Endometrial microvascular endothelial cells (primary cell): ENCODE data around the gene PDSS2. TPM values are rescaled to one million over a fixed set of nuclear protein-coding genes. Genes with fewer than 3 reads are reported as not detected.
"Not testable (repeated sequence)": the region's sequence is repeated elsewhere in the genome, so short reads cannot be mapped to it uniquely, and the experiment has no call there.

Source experiments
- in situ Hi-C: cut with HindIII; loops from 2 replicates; pipeline ENCODE4 v1.10.0; 2017; ENCODE audit warnings: low sequenced_read_pairs, low pct_unique_long_range_greater_than_20kb; ENCODE audit errors: inconsistent ontology term
- total RNA-seq: library from RNA; depleted of rRNA; stranded (reverse); fragments of >200 nt; gene quantifications from one replicate; pipeline ENCODE4 v1.2.3, GENCODE V29; 2015; ENCODE audit errors: inconsistent ontology term

Gene PDSS2
- total RNA-seq, 1 donor from 2014 or later: 9.5 TPM

DNA sequence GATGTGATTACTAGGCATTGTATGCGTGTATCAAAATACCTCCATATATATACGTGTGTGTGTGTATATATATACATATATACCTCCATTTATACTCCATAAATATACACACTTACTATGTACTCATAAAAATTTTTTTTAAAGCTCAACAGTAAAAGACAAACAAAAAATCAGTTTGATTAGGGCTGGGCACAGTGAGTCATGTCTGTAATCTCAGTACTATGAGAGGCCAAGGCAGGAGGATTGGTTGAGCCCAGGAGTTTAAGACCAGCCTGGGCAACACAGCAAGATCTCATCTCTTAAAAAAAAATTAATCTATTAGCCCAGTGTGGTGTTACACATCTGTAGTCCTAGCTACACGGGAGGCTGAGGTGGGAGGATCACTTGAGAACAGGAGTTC lies 24.6 kb downstream of the PDSS2 start:
- in situ Hi-C loops: no loop called here

DNA sequence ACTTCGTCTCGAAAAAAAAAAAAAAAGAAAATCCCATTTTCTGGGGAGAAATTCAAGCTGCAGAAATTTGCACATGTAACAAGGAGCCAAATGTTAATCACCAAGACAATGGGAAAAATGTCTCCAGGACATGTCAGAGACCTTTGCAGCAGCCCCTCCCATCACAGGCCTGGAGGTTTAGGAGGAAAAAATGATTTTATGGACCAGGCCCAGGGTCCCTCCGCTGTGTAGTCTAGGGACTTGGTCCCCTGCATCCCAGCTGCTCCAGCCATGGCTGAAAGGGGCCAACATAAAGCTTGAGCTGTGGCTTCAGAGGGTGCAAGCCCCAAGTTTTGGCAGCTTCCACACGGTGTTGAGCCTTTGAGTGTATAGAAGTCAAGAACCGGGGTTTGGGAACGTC lies 33.4 kb downstream of the PDSS2 start:
- in situ Hi-C loops: not testable (repeated sequence)

DNA sequence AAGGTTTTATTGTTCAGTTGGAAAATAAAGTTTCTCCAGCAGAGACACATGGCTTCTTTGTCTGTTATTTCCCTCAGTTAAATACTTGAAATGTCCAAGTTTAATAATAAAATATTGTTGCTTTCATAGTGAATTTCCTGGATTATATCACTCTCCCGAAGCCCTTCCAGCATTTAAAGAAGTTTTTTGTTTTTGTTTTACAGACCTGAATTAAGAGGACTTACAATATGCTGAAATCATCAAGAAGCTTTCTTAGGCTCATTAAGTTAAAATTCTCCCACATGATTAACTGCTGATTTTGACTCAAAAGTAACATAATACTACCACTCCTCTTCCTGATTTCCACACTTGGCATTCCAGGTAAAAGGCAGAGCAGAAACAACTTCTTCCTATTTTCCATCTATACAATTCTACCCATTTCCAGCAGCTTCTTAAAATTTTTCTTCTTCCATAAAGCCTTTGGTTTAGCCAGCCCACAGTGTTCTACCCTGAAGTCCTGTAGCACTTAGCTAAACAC lies 35.8 kb downstream of the PDSS2 start:
- in situ Hi-C loops: no loop called here

DNA sequence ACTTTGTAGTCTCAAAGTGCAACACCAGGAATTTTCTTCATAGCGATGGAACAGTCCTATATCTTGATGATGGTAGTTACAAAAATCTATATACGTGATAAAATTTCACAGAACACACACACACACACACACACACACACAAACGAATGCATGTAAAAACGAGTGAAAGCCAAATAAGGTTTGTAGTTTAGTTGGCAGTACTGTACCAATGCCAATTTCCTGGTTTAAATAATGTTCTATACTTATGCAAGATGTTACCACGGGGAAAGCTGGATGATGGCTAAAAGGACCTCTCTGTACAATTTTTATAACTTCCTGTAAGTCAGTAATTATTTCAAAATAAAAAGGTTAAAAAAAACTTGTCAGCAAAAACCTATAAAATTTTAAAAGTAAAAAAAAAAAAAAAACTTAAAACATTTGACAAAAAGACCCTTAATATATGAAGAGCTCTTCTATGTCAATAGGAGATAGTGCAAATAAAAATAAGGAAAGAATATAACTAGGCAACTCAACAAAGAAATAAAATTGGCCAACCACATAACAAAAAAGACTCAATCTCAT lies 37.6 kb downstream of the PDSS2 start:
- in situ Hi-C loops: no loop called here

DNA sequence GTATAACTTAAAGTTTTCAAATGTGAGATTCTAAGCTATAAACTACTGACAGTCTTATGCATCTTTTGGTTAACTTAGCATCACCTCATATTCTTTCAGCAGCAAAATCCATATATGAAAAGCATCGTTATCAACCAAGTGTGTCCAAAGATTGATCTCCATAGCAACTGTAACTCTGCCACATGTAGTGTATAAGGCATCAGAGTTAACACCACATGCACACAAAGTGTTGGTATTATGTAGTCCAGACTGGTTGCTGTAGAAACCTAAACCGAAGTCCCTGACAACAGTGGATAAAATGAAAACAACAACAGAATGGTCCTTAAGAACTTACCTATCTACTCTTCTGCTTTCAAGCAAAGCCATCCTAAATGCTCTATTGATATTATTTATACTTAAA lies 39.6 kb downstream of the PDSS2 start:
- in situ Hi-C loops: no loop called here

DNA sequence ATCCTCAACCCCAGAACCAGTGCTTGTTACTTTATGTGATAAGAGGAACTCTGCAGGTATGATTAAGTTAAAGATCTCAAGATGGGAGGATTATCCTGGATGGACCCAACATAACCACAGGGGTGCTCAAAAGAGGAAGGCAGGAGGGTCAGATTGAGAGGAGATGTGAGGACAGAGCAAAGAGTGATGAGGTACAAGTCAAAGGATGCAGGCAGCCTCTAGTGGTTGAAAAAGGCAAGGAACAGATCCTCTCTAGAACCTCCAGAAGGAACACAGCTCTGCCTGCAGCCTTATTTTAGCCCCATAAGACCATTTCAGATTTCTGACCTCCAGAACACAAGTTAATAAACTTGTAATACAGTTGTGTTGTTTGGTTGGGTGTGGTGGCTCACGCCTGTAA lies 41.2 kb downstream of the PDSS2 start:
- in situ Hi-C loops: no loop called here

DNA sequence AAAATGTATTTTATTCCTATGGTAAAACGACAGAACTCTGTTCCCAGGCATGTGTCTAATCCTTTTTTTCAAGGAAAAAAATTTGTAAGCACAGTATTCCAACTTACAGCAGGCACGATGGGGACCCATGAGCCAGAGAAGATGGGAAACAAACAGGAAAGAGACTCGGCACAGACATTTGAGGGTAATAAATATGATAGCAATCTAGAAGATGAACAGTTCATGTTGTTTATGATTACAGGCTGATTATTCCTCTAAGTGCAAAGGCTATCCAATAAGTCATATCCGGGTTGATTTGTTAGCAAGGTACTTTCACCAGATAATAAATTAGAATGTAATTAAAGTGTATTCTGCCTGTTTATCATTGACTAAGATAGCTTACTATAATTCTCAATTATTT lies 43.2 kb downstream of the PDSS2 start:
- in situ Hi-C loops: no loop called here

DNA sequence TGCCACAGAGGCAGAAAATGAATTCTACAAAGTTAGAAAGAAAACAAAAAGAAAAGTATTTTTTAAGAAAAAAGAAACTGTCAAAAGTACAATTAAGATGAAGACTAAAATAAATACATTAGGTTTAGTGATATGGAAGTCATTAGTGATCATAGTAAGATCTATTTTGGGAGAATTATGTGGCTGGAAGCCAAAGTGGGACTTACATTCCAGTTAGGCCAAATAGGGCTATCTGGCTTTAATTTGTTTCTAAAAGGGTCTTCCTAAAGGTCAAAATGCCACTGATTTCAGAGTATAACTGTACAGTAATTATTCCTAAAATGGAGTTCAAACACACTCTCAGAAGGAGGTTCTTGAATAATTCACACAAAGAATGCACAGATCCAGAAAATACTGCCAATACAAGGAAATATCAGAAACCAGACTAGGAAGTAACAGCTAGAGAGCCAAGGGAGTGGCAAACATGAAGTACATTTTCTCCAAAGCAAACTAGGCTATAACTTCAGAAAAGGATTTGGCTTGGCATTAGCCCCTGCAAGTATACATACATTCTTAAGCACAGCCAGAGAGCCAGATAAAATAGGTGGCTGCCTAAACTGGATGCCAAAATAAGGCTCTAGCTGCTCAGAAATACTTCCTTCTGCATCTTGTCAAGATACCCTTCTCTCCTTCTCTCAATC lies 45.3 kb downstream of the PDSS2 start:
- in situ Hi-C loops: no loop called here

DNA sequence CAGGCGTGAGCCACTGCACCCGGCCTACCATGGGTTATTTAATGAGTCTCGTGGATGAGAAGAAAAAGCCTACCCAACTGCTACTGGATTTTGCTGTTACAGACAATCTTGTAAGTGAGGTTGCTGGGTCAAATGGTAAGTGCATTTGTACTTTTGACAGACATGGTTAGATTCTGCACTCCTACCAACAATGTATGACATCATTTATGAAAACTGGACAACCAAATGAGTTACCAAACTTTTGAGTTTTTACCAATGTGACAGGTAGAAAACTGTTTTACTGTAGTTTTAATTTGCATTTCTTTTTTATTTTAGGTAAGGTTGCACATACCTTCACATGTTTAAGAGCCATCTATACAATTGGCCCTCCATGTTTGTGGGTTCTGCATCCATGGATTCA lies 48.2 kb downstream of the PDSS2 start:
- in situ Hi-C loops: no loop called here

DNA sequence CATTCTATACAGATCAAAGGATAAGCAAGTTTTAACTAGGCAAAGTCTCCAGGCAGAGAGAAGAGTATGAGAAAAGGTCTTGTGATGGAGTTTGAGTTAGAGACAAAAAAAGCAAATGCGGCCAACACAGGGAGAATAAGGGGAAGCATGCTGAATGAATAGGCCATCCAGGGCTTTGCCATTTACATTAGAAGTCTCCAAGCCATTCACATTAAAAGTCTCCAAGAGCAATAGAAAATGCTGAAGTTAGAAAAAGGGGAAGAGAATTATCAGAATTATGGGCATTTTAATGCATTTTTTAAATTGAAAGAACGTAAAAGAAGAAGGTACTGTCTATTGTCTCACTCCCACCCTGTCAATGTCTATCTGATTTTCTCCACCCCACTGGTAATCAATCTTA lies 49.4 kb downstream of the PDSS2 start:
- in situ Hi-C loops: no loop called here

DNA sequence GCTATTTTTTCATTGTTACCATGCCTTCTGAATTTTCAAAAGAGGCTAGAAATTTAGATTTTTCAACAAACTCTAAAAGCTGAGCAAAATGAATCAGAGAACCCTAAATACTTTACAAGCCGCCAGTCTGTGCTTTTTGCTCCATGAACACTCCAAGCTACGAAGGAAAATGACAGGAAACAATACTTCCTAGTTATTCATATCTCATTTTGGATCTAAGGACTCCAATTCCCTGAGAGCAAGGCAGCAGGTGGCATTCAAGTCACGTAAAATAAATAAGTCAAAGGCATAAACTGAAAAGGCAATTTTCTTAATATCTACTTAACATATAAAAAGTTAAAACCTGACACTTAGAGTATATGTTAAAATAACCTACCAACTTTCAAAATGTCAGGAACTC lies 50.6 kb downstream of the PDSS2 start:
- in situ Hi-C loops: no loop called here

DNA sequence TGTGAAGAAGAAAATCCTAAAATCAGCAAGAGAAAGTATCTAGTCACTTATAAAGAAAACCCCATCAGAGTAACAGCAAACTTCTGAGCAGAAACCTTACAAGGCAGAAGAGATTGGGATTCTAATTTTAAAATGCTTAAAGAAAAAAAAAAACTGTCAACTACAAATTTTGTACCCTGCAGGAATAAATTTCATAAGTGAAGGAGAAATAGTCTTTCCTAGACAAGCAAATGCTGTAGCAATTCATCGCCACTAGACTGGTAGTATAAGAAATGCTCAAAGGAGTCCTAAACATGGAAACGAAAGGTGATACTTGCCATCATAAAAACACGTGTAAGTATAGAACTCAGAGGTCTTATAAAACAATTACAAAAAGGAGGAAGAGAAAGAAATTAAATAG lies 54.4 kb downstream of the PDSS2 start:
- in situ Hi-C loops: no loop called here

DNA sequence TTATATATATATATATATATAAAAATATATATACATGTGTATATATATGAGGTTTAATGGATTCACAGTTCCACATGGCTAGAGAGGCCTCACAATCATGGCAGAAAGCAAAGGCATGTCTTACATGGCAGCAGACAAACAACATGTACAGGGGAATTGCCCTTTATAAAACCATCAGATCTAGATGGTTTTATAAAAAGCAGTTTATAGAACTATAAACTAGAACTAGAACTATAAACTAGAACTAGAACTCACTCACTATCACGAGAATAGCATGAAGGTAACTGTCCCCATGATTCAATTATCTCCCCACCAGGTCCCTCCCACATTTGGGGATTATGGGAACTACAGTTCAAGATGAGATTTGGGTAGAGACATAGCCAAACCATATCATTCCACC lies 56.8 kb downstream of the PDSS2 start:
- in situ Hi-C loops: no loop called here

DNA sequence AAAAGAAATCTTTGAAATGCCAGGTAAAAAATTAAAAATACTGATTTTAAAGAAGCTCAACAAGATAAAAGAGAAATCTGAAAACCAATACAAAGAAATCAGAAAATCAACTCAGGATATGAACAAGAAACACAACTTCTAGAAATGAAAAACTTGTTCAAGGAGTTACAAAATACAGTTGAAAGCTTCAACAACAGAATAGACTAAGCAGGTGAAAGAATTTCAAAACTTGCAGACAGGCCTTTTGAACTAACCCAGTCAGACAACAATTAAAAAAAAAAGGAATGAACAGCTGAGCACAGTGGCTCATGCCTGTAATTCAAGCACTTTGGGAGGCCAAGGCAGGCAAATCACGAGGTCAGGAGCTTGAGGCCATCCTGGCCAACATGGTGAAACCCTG lies 57.8 kb downstream of the PDSS2 start:
- in situ Hi-C loops: no loop called here

DNA sequence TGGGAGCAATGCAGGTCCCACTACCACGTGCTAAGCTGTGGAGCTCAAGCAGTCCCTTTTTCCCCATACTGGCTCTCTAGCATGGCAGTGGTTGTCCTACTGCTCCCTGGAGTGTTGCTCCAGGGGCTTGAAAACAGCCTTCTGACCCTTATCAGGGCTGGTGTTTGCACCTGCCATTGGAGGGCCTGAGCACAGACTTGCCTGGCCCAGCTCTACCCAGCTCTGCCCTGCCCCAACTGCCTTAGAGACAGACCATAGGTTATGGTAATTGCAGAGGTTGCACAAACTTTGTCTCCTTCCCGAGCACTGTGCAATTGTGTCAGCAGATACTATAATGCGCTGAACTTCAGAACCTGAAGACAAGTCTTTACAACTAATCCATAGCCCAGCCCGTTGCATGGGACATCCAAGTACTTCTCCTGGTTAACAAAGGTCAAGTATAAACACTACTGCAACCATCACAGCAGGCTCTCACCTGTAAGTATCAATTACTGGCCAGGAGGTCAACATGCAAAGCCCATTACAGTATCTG lies 58.7 kb downstream of the PDSS2 start:
- in situ Hi-C loops: no loop called here

DNA sequence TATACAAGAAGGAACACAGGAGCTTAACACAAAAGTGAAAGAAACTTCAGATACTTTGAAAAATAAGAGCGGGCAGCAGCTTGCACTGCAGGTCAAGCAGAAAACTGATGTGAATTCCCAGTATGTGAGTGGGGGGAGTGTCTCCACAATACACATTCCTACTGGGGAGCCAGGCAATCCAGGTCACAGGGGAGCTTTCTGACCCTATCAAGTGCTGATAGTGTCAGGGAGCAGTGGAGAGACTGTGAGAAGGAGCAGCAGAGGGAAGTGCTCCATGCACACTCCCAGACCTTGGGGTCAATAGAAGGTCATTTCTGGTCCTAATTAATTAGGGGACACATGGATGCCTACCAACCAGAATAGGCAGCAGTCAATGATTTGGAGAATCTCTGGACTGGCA lies 59.4 kb downstream of the PDSS2 start:
- in situ Hi-C loops: no loop called here

DNA sequence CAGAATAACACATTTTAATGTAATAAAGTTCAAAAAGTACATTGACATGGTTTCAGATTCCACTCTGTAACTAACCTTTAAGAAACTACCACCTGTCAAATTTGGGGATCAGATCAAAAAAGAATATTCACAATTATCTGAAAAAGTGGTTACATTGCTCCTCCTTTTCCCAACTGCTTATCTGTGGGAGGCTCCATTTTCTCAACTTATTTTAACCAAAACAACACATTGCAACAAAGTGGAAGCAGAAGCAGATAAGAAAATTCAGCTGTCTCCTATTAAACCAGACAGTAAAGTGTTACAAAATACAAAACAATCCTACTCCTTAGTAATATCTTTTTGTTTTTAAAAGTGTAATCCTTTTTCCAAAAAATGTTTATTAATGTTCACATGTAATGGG lies 61.4 kb downstream of the PDSS2 start:
- in situ Hi-C loops: no loop called here

DNA sequence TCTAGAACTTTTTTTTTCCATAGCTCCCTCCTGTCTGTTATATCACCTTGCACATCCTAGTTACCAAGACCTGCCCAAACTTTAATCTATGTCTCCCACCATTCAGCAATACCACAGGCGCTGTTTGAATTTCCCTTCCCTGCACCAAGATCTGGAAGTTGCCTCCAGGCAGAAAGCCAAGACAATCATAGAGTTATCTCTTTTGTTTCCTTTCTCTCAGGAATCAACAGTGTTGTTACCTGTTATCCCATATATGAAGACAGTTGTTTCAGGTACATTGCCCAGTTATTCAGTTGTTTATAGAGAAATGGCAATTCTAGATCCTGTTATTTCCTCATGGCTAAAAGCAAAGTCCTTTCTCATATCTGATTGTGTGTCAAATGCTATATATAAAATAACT lies 63.2 kb downstream of the PDSS2 start:
- in situ Hi-C loops: no loop called here

DNA sequence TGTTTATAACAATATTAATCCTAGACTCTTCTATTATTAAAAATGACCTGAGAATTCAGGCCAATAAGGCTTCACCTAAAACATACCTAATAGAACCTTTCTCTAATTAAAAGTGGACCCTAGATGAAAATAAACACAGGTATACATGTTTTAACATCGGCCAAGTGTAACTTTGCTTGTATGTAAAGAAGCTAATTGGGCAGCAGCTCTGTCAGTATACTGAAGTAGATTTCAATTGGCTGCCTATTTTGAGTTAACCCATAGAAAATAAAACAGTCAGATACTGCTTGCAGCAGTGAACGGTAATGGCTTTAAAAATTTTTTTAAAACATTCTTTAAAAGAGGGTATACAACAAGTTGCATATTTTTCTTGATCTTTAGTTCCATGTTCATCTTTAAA lies 67.3 kb downstream of the PDSS2 start:
- in situ Hi-C loops: no loop called here

DNA sequence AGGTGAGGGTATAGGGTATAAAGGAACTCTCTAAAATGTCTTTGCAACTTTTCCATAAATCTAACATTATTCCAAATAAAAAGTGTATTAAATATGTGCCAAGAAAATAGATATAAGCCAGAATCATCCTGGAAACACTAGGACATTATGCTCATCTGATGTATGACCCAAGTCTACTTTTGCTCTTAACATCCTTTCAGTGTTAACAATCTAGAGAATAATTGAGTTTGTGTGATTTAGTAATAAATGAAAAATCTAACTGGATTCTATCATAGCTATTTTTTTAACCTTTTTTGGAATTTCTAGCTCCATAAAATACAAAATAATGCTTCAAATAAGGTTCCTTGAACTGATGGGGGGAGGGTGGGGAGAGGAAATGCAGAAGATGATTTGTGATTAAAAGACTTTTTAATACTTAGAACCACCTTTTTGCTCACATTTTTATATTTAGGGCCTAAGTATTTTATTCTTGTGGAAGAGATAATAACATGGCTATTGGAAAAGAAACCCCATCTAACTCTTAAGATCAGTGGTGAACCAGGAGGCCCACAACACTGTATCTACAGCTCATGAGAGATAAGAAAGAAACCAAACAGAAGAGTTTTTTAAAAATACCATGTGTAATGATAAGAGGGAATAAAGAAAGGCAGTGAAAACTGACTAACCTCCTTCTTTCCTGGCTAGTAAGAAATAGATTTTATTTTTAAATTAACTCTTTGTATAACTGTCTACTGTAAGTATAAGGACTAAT lies 68.5 kb downstream of the PDSS2 start:
- in situ Hi-C loops: no loop called here
